Stomach (tissue), 9 donors: ENCODE results near the gene GOLGA1. TPM values are rescaled to one million over a fixed set of nuclear protein-coding genes. Genes with fewer than 3 reads are reported as not detected.

Experiments
- DNase-seq, 2 donors: peaks; one replicate each; pipeline versions ENCODE4 v3.0.0 to v3.0.0-alpha.2; 2013 to 2019
- H3K27ac ChIP-seq, 5 donors: fragments of 200-600 bp in 4 of 5; sonication (generic) in 4 of 5; one replicate each; pipeline ENCODE4 v1.5.1; 2013 to 2019; ENCODE audit warnings: mild to moderate bottlenecking in 1 of 5, moderate library complexity in 1 of 5
- H3K27me3 ChIP-seq, 3 donors: fragments of 200-600 bp; sonication (generic); one replicate each; pipeline ENCODE4 v1.5.1; 2017 to 2019; ENCODE audit warnings: mixed run types in 1 of 3
- H3K36me3 ChIP-seq, 4 donors: fragments of 200-600 bp; sonication (generic); 1 replicate in 3 of 4; 2 replicates in 1 of 4; pipeline ENCODE4 v1.5.1; 2016 to 2019
- H3K4me1 ChIP-seq, 4 donors: fragments of 200-600 bp; sonication (generic); one replicate each; pipeline ENCODE4 v1.5.1; 2016 to 2019
- H3K4me3 ChIP-seq, 4 donors: fragments of 200-600 bp; sonication (generic) in 3 of 4; one replicate each; pipeline ENCODE4 v1.5.1; 2016 to 2019; ENCODE audit warnings: mild to moderate bottlenecking in 1 of 4
- H3K9me3 ChIP-seq, 4 donors: fragments of 200-600 bp; sonication (generic); one replicate each; pipeline ENCODE4 v1.5.1; 2016 to 2019
- EP300 ChIP-seq: sonication (generic); formaldehyde crosslinking; IDR thresholded peaks from one replicate; pipeline ENCODE4 v1.6.1; 2017; ENCODE audit warnings: antibody characterized with exemption
- POLR2A ChIP-seq, 4 donors: fragments of 450-650 bp; IDR thresholded peaks; one replicate each; pipeline ENCODE4 v1.6.1; 2016; ENCODE audit warnings: antibody characterized with exemption in 4 of 4, control low read depth in 2 of 4, mild to moderate bottlenecking in 1 of 4, moderate library complexity in 1 of 4
- POLR2AphosphoS5 ChIP-seq, 3 donors: sonication (generic); formaldehyde crosslinking; IDR thresholded peaks; one replicate each; pipeline ENCODE4 v1.6.1; 2016; ENCODE audit warnings: antibody characterized with exemption in 3 of 3
- WGBS, 5 donors: extraction: QIAGEN DNeasy Blood & Tissue Kit in 3 of 5; methylation state at CpG; one replicate each; pipeline versions ENCODE4 v1.1.5 to v1.1.7; 2013 to 2018; 5-methylcytosine and 5-hydroxymethylcytosine counted together
- intact Hi-C: fragments of 100-400 bp; cut with DNase I; formaldehyde crosslinking; loops from one replicate; pipeline ENCODE4 v1.15.1; 2023; ENCODE audit warnings: low total_unique reads
- polyA plus RNA-seq, 3 donors: library from polyadenylated mRNA; stranded (reverse); fragments of 200-250 nt; gene quantifications; one replicate each; pipeline ENCODE4 v1.2.3, GENCODE V29; 2013
- total RNA-seq, 5 donors: library from RNA; depleted of rRNA; stranded (reverse); fragments of >200 nt; gene quantifications; one replicate each; pipeline versions ENCODE4 v1.1.0 to v1.2.3, GENCODE V29; 2014 to 2016
- TF ChIP-seq, protein P1 (sequence below), 7 experiments: fragments of 450-650 bp in 4 of 7; fragments of 200-600 bp in 3 of 7; sonication (generic) in 3 of 7; IDR thresholded peaks; one replicate each; pipeline ENCODE4 v1.5.1; 2016 to 2019; ENCODE audit warnings: antibody characterized with exemption in 7 of 7, control low read depth in 2 of 7, mild to moderate bottlenecking in 1 of 7
- donor health status: healthy with polysubstance abuse.
- donor health status: Bipolar disorder and iron deficiency.
- donor health status: healthy.

GOLGA1 gene
- total and polyA plus RNA-seq, 8 donors: 4.1 to 88.4 (median 18.1) TPM

DNA sequence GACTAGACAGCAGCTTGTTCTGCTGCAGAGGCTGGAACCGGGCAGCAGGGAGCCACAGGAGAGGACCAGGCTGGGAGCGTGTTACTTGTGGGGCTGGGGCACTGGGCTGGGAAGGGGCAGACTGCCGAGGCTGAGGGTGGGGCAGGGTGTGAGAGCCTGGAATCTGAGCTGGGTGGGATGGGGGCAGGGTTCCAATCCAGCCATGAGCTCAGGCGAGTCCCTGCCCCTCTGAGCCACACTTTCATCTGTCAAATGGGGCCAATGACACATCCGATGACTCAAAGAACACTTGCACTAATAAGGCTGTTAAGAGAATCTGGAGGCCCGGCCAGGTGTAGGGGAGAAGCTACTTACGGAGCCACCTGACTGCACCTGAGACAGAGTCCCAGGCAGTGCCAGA, 106.3 kb downstream of the GOLGA1 start:
- H3K36me3 ChIP-seq: no peaks in the 10 kb centered on the region
- TF ChIP-seq, protein P1, sequence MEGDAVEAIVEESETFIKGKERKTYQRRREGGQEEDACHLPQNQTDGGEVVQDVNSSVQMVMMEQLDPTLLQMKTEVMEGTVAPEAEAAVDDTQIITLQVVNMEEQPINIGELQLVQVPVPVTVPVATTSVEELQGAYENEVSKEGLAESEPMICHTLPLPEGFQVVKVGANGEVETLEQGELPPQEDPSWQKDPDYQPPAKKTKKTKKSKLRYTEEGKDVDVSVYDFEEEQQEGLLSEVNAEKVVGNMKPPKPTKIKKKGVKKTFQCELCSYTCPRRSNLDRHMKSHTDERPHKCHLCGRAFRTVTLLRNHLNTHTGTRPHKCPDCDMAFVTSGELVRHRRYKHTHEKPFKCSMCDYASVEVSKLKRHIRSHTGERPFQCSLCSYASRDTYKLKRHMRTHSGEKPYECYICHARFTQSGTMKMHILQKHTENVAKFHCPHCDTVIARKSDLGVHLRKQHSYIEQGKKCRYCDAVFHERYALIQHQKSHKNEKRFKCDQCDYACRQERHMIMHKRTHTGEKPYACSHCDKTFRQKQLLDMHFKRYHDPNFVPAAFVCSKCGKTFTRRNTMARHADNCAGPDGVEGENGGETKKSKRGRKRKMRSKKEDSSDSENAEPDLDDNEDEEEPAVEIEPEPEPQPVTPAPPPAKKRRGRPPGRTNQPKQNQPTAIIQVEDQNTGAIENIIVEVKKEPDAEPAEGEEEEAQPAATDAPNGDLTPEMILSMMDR (IDR thresholded peaks at IDR 0.05): no peak
- TF ChIP-seq EP300 (no peak), POLR2AphosphoS5 (IDR thresholded peaks at IDR 0.05) (no peak), POLR2A (IDR thresholded peaks at IDR 0.05) (no peak)
- intact Hi-C loops: no loop called here
- H3K9me3 ChIP-seq: no peaks in the 10 kb centered on the region
- H3K27ac ChIP-seq: peak overlapping the region in 4 of 5 donors; percentile 11 to 43 (median 28)
- WGBS, 5 donors: 58 to 67% (median 58%) methylated on average over 5 to 7 of the region's 7 CpGs
- H3K27me3 ChIP-seq: peaks cover 0 to 9% (median 0%) of the 10 kb centered on the region in 3 donors
- H3K4me3 ChIP-seq: no peak overlapping the region
- DNase-seq: peak in 1 of 2 donors; percentile 77
- peaks cover 12 to 33% (median 24%) of the 10 kb centered on the region in 4 donors for H3K4me1 ChIP-seq

DNA sequence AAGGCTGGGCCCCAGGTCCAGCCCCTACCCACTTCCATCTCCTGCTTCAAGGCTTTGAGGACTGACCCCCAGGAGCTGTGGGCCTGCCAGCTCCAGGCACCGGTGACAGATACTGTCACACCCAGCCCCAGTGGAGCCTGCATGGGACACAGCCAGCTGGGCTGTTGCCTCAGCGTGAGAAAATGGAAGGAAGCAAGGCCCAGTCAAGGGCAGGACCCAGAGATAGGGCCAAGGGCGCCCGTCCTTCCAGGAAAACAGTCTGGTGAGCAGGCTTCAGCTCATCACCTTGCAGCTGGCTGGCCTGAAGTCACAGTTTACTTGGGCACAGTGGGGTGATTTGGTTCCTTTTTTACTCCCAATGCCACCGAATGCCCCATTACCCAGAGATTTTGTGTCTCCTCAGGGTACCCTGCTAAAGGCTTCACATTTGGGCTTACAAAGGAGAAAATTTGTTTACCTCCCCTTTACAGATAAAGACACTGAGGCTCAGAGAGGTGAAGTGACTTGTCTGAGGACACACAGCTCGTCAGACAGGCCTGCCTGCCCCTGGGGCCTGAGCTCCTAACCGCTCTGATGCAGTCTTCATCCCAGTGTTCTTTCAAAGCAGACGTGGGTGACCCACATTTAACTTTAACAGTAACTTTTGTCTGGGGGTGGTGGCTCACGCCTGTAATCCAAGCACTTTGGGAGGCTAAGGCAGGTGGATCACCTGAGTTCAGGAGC, 109.1 kb downstream of the GOLGA1 start:
- WGBS, 5 donors: 48 to 68% (median 60%) methylated on average over 9 of the region's 9 CpGs
- Histone ChIP-seq H3K4me1 (peaks cover 12 to 33% (median 24%) of the 10 kb centered on the region in 4 donors), H3K9me3 (no peaks in the 10 kb centered on the region), H3K36me3 (no peaks in the 10 kb centered on the region), H3K4me3 (no peak overlapping the region), H3K27ac (peak overlapping the region in 3 of 5 donors; percentile 62 to 73 (median 71)), H3K27me3 (no peaks in the 10 kb centered on the region)
- TF ChIP-seq POLR2A (IDR thresholded peaks at IDR 0.05): no peak
- intact Hi-C loops: no loop called here
- DNase-seq: peak; percentile 59 to 60

- H3K4me3 ChIP-seq: no peak overlapping the region
- TF ChIP-seq EP300: no peak
- TF ChIP-seq, protein P1 (IDR thresholded peaks at IDR 0.05): no peak
- no peak for TF ChIP-seq POLR2AphosphoS5 (IDR thresholded peaks at IDR 0.05)
- no peak for TF ChIP-seq POLR2A (IDR thresholded peaks at IDR 0.05)
- intact Hi-C loops: no loop called here
- H3K36me3 ChIP-seq: no peaks in the 10 kb centered on the region
- no peak for DNase-seq
- H3K27me3 ChIP-seq: no peaks in the 10 kb centered on the region
- no peak overlapping the region for H3K27ac ChIP-seq
- 63 to 72% (median 69%) methylated on average over 4 of the region's 4 CpGs for WGBS, 5 donors
- peaks cover 12 to 30% (median 21%) of the 10 kb centered on the region in 4 donors for H3K4me1 ChIP-seq
- peaks cover 0 to 3% (median 0%) of the 10 kb centered on the region in 4 donors for H3K9me3 ChIP-seq
Measured at GRCh38 chr9:124830593-124830992, 110.3 kb downstream of the GOLGA1 start.

DNA sequence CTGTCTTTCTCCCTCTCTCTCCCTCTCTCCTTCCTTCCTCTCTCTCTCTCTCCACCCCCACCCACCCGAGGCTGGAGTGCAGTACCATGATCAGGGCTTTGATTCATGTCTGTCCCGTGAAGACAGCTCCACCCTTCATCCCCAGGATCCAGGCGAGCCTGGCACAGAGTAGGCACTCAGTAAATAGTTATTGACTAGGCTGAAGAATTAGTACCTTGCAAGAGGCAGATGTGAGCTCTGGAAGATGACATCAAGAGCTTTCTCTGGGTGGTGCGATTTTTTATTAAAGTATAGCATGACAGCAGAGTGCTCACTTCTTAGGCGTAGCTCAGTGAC, 111.6 kb downstream of the GOLGA1 start:
- intact Hi-C loops: no loop called here
- TF ChIP-seq POLR2AphosphoS5 (IDR thresholded peaks at IDR 0.05) (no peak), POLR2A (IDR thresholded peaks at IDR 0.05) (no peak)
- H3K27me3 ChIP-seq: no peaks in the 10 kb centered on the region
- DNase-seq: no peak
- H3K4me1 ChIP-seq: peaks cover 3 to 17% (median 8%) of the 10 kb centered on the region in 4 donors
- 38 to 42% (median 39%) methylated on average over 5 of the region's 5 CpGs for WGBS, 5 donors
- no peak overlapping the region for H3K4me3 ChIP-seq
- no peaks in the 10 kb centered on the region for H3K36me3 ChIP-seq
- no peak overlapping the region for H3K27ac ChIP-seq
- H3K9me3 ChIP-seq: peaks cover 0 to 3% (median 0%) of the 10 kb centered on the region in 4 donors

DNA sequence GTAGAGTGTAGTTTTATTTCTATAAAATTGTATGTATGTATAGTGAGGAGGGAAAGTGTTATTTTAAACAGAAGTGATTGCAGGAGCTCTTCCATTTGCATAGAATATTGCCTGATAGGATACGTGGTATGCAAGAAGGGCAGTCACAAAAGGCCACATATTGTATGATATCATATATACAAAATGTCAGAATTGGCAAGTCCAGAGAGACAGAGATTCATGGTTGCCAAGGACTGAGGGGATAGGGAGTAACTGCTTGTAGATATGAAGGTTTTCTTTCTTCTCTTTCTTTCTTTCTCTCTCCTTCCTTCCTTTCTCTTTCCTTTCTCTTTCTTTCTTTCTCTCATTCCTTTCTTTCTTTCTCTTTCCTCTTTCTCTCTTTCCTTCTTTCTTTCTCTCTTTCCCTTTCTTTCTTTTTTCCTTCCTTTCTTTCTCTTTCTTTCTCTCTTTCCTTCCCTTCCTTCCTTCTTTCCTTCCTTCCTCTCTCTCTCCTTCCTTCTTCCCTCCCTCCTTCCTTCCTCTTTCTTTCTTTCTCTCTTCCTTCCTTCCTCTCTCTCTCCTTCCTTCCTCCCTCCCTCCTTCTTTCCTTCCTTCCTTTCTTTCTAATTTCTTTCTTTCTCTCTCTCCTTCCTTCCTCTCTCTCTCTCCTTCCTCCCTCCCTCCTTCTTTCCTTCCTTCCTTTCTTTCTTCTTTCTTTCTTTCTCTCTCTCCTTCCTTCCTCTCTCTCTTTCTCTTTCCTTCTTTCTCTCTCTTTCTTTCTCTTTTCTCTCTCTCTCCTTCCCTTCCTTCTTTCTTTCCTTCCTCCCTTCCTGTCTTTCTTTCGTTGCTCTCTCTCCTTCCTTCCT, 112.2 kb downstream of the GOLGA1 start:
- Histone ChIP-seq H3K27ac (no peak overlapping the region), H3K4me1 (peaks cover 3 to 16% (median 6%) of the 10 kb centered on the region in 4 donors), H3K9me3 (peaks cover 0 to 3% (median 0%) of the 10 kb centered on the region in 4 donors), H3K4me3 (no peak overlapping the region), H3K36me3 (no peaks in the 10 kb centered on the region), H3K27me3 (no peaks in the 10 kb centered on the region)
- 32 to 41% (median 34%) methylated on average over 2 of the region's 2 CpGs for WGBS, 5 donors
- intact Hi-C loops: no loop called here
- no peak for TF ChIP-seq POLR2A (IDR thresholded peaks at IDR 0.05)
- TF ChIP-seq, protein P1 (IDR thresholded peaks at IDR 0.05): no peak
- no peak for TF ChIP-seq EP300
- no peak for TF ChIP-seq POLR2AphosphoS5 (IDR thresholded peaks at IDR 0.05)
- DNase-seq: no peak
